Activated CD8-positive, alpha-beta memory T cell treated with anti-CD3 and anti-CD28 coated beads, Interleukin-2, amount 50 U/mL, for 48 hours (primary cell): ENCODE measurements around the gene NEO1.

ENCODE experiments used
- DNase-seq: peaks from one replicate; pipeline ENCODE4 v3.0.0-alpha.2; 2020

The NEO1 gene

GRCh38 chr15:73227433-73228056 lies 175.3 kb downstream of the NEO1 start:
- DNase-seq: no peak

DNA sequence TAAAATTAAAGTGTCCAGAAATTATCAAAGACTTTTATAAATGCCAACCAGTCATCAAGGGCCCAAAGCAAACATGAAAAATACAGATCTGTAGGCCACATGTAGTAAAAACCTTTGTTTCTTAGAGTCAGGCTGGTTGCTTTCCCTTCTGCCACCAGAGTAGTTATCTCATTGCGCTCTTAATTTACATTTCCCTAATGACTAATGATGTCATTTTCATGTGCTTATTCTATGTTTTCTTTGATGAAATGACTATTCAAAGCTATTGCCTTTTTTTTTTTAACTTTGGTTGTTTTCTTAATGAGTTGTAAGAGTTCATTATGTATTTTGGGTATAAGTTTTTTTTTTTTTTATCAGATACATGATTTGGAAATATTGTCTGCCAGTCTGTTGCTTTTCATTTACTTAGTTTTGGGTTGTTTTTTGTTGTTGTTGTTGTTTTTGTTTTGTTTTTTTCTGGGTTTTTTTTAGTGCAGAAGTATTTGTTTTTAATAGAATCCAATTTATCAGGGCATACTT lies 175.9 kb downstream of the NEO1 start:
- DNase-seq: no peak

DNA sequence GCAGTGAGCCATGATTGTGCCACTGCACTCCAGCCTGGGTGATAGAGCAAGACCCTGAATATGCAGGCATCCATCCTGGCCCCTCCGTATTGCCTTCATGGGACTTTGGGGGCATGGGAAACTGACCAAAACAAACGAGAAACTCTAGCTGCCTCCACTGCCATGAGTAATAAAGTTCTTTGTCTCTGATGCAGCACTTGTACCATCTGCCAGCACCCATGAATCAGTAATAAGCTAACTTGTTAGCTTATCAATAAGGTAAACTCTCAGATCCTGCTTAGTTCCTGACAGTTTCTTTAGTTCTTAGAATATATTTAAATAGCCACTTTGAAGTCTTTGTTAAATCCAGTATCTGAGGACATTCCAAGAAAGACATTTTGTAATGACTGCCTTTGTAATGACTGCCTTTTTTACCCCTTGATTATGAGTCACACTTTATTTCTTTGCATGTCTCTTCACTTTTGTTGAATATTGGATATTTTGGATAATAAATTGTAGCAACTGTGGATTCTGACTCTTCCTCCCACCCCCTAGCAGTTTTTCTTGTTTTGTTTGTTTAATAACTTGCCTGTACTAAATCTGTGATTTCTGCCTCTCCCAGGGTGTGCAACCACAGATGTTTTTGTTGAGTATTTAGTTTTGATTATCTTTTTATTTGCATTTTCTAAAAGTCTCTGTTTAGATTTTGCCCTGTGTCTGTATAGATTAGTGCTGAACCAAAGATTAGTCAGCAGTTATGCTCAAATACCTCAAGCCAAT lies 179.6 kb downstream of the NEO1 start:
- no peak for DNase-seq

GRCh38 chr15:73232776-73233175 lies 180.5 kb downstream of the NEO1 start:
- DNase-seq: no peak

GRCh38 chr15:73233623-73234022 lies 181.4 kb downstream of the NEO1 start:
- DNase-seq: no peak

DNA sequence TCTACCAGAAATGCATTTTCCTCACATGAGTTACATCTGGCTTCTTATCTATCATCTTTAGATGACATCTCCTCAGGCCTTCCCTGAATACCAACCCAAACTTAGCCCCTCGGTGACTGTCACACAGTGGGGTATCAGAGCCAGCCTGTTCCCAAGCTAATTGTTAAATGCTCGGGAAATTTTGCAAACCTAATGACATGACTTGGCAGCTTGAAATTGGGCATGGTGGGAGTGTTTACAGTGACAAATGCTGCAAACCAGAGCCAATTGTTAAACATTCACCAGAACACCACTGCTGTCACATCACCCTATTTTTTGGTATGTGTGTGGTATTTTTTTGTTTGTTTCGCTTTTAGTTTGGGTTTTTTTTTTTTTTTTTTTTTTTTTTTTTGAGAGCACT lies 185.6 kb downstream of the NEO1 start:
- DNase-seq: no peak

- DNase-seq: no peak
These were observed 187.4 kb downstream of the NEO1 start for GRCh38 chr15:73239564-73240215.

GRCh38 chr15:73240866-73241499 lies 188.7 kb downstream of the NEO1 start:
- DNase-seq: peak; percentile 87

- no peak for DNase-seq
These were observed 192.1 kb downstream of the NEO1 start for GRCh38 chr15:73244333-73244732.

- no peak for DNase-seq
These were observed 194.2 kb downstream of the NEO1 start for GRCh38 chr15:73246439-73246838.

GRCh38 chr15:73246898-73247297 lies 194.6 kb downstream of the NEO1 start:
- no peak for DNase-seq

DNA sequence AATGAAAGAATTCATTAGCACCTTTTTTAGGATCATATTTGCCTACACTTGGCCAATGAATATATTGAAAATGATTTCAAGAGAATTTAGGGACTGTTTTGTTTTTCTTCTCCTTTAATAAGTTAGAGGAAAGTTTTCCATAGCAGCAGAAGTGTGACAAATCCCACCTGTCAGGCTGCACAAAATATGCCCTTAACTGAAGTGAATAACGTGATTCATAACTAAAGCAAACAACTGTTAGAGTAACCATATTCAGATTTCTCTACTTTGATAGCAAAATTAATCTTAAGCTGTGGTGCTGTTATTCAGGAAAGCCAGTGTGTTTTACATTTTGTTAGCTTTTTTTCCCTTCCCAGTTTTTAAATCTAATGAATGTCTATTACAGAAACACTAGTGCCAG lies 195.1 kb downstream of the NEO1 start:
- DNase-seq: no peak

GRCh38 chr15:73249499-73249898 lies 197.2 kb downstream of the NEO1 start:
- no peak for DNase-seq

DNA sequence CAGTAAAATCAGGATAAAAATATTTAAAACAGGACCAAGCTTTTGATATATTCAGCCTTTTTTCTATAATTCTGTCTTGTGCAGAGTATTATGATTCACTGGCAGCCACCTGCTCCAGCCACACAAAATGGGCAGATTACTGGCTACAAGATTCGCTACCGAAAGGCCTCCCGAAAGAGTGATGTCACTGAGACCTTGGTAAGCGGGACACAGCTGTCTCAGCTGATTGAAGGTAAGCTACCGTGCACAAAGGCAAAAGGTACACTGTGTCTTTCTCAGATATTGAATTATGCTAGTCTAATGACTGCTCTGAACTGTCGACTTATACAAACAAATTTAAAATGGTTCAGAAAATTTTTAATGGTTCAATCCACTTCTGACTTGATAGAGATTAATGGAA lies 202.3 kb downstream of the NEO1 start:
- no peak for DNase-seq

DNA sequence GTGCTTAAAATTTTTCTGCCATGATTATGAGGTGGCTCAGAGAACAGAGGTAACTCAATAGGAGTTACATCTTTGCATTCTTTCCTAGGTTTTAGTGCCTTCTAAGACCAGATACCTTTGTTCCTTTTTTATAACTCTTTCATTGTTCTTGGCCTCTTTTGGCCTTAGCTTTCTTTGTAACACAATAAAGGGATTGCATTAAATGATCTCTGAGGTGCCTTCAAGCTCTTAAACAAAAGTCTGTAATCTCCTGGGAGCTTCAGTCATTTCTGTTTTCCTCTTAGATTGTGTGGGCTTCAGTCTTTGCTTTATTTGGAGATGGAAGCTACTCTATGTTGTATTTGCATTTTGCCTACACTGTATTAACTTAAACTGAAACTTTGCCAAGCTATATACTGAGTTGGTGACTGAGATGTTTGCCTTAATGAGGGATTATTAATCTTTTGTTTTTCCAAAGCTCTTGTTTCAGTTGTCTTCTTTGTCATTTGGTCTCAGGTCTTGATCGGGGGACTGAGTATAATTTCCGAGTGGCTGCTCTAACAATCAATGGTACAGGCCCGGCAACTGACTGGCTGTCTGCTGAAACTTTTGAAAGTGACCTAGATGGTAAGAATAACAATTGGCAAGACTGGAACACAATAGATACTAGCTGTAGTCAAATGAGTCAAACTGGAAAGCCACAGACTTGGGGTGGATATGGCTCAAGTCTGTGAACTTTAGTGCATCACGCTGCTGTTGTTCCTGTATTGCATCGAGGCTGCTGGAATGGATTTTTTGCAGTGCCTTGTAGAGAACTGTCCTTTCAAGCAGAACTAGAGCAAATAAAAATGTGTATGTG lies 206.2 kb downstream of the NEO1 start:
- no peak for DNase-seq

- DNase-seq: no peak
These were observed 212.6 kb downstream of the NEO1 start for GRCh38 chr15:73264881-73265280.

- peak; percentile 64 for DNase-seq
These were observed 213.4 kb downstream of the NEO1 start for GRCh38 chr15:73265536-73266153.

DNA sequence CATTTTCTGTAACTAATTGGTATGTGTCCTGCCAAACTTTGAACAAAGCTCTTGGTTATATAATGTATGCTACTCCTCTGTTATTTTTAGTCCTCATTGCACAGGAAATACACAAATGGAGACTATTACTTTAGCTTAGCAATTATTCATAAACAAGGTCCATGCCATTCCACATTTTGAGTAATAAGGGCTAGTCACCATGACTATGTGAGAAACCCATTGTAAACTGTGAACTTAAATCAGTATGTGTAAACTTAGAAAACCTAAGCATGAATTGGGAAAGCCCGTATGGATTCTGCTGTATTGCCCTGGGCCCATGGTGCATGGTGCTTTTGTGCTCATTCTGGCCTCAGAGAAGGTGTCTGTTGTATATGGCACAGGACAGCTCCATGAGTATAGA lies 216.2 kb downstream of the NEO1 start:
- no peak for DNase-seq

DNA sequence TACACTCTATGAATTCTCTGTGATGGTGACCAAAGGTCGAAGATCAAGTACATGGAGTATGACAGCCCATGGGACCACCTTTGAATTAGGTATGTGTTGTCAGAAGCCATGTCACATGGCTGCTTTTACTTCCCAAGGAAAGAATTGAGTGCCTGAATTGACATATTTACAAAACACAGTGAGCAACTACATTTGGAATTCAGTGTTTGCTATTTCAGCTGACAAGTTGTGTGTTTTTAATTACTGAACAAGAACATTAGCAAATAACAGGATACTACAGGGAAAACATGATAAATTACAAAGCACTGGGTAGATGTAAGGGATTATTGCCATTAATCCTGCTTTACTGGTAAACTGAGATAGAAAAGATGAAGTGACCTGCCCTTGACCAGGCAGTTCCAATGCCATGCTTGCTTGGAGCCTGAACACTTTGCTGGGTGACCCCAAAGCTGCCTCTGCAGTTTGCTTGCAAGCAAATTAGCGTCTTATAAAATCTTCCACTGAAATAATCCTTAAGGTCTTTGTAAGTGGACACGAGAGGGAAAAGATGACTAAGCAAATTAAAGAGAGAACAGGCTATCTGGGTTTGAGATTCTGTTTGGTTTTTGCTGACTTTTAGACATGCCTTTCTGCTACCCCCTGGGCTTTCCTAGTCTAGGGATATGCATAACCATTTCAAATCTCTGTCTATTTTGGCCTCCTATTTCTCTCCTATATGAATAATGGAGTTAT lies 218.3 kb downstream of the NEO1 start:
- no peak for DNase-seq

DNA sequence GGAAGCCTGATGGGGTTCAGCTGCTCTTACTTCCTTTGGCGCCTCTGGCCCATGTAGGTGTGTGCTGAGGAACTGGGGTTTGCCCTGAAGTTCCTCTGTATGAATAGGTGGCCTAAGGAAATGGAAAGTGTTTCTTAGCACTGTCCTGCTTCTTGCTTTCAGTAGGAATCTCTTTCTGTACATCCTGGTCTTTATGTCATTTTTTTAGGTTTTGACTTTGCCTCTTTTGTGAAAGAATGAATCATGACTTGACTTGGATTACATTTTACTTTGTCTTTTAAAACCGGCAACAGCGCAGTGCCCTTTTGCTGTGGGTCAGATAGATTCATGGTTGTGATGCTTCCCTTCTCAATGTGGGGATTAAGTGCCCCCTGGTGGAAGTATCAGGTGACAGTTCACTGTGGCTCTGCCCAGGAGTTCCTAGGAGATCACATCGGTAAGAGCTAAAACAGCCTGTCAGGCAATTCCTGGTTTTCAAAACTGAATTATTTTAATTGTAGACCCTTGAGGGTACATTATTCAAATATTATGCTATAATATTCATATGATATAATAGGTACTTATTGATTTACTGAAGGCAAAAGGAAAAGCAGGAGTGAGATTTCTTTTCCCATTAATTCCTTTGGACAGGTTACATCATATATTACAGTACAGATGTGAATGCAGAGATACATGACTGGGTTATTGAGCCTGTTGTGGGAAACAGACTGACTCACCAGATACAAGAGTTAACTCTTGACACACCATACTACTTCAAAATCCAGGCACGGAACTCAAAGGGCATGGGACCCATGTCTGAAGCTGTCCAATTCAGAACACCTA lies 221.1 kb downstream of the NEO1 start:
- DNase-seq: peak; percentile 55
